H1 (cell line): ENCODE results near the gene CACNA1D. TPM values are rescaled to one million over a fixed set of nuclear protein-coding genes. Genes with fewer than 3 reads are reported as not detected.

Experiments
- CHD2 ChIP-seq: IDR thresholded peaks from 2 replicates; pipeline ENCODE4 v1.6.1; 2012; ENCODE audit warnings: low read length, improper control_type of control experiment
- polyA plus RNA-seq, 7 experiments: library from polyadenylated mRNA; depleted of rRNA in 3 of 7; stranded (reverse) in 5 of 7; unstranded in 2 of 7; fragments of >200 nt in 5 of 7; fragments of 200-250 nt in 2 of 7; gene quantifications; 1 replicate in 5 of 7; 2 replicates in 1 of 7; 4 replicates in 1 of 7; pipeline versions ENCODE4 v1.2.1 to v1.2.3, GENCODE V29; 2011 to 2013; ENCODE audit warnings: missing spikeins in 2 of 7, mixed read lengths in 2 of 7
- total RNA-seq: library from RNA; stranded (reverse); fragmentation: NEBNext Ultra II Directional; extraction: Animal tissue kit (Norgen Biotek cat#: 25700); gene quantifications from 2 replicates; pipeline ENCODE4 v1.2.1, GENCODE V29; 2021
- TF ChIP-seq, protein P1 (sequence below), 3 experiments: IDR thresholded peaks; 1 replicate in 2 of 3; 2 replicates in 1 of 3; pipeline versions ENCODE4 v1.5.1 to v1.6.1; 2011; ENCODE audit warnings: low read length in 3 of 3, mild to moderate bottlenecking in 3 of 3, inconsistent platforms in 2 of 3, low read depth in 1 of 3, moderate library complexity in 1 of 3; ENCODE audit not compliant: insufficient read depth in 1 of 3; ENCODE audit errors: control extremely low read depth in 1 of 3
- TF ChIP-seq, protein P2 (sequence below): fragments of 300-600 bp; sonication (generic); IDR thresholded peaks from 2 replicates; pipeline ENCODE4 v1.7.1; 2012; ENCODE audit warnings: low read length, moderate library complexity, mild to moderate bottlenecking, inconsistent platforms; ENCODE audit not compliant: insufficient replicate concordance

CACNA1D gene
- total and polyA plus RNA-seq, 2 of the 8 experiments (the other 6 are each of a cell fraction or from before 2014, with no cell fraction given), result 2.0 to 2.9 TPM

DNA sequence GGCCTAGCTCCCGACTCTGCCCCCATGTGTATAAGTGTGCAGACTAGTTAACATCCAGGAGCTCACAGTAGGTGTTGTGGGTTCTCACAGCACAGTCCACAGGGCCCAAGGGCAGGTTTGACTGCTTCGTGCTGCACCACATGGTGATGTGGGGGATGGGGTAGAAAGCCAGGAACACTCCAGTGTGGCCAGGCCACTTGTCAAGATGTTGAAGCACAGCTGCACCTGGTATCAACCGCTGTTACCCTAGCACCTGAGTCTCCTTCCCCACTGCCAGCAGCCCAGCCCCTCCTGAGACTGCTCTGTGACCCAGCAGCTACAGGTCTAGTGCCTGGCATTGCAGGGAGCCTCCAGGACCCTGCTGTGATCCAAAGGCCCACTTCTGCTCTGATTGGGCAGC is 298.5 kb downstream of the CACNA1D start (continued):
- TF ChIP-seq, protein P1, sequence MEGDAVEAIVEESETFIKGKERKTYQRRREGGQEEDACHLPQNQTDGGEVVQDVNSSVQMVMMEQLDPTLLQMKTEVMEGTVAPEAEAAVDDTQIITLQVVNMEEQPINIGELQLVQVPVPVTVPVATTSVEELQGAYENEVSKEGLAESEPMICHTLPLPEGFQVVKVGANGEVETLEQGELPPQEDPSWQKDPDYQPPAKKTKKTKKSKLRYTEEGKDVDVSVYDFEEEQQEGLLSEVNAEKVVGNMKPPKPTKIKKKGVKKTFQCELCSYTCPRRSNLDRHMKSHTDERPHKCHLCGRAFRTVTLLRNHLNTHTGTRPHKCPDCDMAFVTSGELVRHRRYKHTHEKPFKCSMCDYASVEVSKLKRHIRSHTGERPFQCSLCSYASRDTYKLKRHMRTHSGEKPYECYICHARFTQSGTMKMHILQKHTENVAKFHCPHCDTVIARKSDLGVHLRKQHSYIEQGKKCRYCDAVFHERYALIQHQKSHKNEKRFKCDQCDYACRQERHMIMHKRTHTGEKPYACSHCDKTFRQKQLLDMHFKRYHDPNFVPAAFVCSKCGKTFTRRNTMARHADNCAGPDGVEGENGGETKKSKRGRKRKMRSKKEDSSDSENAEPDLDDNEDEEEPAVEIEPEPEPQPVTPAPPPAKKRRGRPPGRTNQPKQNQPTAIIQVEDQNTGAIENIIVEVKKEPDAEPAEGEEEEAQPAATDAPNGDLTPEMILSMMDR (IDR thresholded peaks at IDR 0.05; ENCODE audit: control extremely low read depth in 1 of 3, insufficient read depth in 1 of 3, low read depth in 1 of 3, low read length in 3 of 3), result no peak
- TF ChIP-seq, protein P2, sequence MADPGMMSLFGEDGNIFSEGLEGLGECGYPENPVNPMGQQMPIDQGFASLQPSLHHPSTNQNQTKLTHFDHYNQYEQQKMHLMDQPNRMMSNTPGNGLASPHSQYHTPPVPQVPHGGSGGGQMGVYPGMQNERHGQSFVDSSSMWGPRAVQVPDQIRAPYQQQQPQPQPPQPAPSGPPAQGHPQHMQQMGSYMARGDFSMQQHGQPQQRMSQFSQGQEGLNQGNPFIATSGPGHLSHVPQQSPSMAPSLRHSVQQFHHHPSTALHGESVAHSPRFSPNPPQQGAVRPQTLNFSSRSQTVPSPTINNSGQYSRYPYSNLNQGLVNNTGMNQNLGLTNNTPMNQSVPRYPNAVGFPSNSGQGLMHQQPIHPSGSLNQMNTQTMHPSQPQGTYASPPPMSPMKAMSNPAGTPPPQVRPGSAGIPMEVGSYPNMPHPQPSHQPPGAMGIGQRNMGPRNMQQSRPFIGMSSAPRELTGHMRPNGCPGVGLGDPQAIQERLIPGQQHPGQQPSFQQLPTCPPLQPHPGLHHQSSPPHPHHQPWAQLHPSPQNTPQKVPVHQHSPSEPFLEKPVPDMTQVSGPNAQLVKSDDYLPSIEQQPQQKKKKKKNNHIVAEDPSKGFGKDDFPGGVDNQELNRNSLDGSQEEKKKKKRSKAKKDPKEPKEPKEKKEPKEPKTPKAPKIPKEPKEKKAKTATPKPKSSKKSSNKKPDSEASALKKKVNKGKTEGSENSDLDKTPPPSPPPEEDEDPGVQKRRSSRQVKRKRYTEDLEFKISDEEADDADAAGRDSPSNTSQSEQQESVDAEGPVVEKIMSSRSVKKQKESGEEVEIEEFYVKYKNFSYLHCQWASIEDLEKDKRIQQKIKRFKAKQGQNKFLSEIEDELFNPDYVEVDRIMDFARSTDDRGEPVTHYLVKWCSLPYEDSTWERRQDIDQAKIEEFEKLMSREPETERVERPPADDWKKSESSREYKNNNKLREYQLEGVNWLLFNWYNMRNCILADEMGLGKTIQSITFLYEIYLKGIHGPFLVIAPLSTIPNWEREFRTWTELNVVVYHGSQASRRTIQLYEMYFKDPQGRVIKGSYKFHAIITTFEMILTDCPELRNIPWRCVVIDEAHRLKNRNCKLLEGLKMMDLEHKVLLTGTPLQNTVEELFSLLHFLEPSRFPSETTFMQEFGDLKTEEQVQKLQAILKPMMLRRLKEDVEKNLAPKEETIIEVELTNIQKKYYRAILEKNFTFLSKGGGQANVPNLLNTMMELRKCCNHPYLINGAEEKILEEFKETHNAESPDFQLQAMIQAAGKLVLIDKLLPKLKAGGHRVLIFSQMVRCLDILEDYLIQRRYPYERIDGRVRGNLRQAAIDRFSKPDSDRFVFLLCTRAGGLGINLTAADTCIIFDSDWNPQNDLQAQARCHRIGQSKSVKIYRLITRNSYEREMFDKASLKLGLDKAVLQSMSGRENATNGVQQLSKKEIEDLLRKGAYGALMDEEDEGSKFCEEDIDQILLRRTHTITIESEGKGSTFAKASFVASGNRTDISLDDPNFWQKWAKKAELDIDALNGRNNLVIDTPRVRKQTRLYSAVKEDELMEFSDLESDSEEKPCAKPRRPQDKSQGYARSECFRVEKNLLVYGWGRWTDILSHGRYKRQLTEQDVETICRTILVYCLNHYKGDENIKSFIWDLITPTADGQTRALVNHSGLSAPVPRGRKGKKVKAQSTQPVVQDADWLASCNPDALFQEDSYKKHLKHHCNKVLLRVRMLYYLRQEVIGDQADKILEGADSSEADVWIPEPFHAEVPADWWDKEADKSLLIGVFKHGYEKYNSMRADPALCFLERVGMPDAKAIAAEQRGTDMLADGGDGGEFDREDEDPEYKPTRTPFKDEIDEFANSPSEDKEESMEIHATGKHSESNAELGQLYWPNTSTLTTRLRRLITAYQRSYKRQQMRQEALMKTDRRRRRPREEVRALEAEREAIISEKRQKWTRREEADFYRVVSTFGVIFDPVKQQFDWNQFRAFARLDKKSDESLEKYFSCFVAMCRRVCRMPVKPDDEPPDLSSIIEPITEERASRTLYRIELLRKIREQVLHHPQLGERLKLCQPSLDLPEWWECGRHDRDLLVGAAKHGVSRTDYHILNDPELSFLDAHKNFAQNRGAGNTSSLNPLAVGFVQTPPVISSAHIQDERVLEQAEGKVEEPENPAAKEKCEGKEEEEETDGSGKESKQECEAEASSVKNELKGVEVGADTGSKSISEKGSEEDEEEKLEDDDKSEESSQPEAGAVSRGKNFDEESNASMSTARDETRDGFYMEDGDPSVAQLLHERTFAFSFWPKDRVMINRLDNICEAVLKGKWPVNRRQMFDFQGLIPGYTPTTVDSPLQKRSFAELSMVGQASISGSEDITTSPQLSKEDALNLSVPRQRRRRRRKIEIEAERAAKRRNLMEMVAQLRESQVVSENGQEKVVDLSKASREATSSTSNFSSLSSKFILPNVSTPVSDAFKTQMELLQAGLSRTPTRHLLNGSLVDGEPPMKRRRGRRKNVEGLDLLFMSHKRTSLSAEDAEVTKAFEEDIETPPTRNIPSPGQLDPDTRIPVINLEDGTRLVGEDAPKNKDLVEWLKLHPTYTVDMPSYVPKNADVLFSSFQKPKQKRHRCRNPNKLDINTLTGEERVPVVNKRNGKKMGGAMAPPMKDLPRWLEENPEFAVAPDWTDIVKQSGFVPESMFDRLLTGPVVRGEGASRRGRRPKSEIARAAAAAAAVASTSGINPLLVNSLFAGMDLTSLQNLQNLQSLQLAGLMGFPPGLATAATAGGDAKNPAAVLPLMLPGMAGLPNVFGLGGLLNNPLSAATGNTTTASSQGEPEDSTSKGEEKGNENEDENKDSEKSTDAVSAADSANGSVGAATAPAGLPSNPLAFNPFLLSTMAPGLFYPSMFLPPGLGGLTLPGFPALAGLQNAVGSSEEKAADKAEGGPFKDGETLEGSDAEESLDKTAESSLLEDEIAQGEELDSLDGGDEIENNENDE, result no peak
- no peak for TF ChIP-seq CHD2
